WI38 (cell line): ENCODE results near the gene SLC16A8.
"Not testable (repeated sequence)": the region's sequence is repeated elsewhere in the genome, so short reads cannot be mapped to it uniquely, and the experiment has no call there.

Experiments used
- H3K4me3 ChIP-seq: 2 replicates; pipeline ENCODE4 v1.5.1; 2011; ENCODE audit warnings: low read depth, mild to moderate bottlenecking, control low read depth, low read length
- TF ChIP-seq, protein P1 (sequence below): IDR thresholded peaks from 2 replicates; pipeline ENCODE4 v1.5.1; 2012; ENCODE audit warnings: low read depth, mild to moderate bottlenecking, control low read depth, low read length

The SLC16A8 gene

DNA sequence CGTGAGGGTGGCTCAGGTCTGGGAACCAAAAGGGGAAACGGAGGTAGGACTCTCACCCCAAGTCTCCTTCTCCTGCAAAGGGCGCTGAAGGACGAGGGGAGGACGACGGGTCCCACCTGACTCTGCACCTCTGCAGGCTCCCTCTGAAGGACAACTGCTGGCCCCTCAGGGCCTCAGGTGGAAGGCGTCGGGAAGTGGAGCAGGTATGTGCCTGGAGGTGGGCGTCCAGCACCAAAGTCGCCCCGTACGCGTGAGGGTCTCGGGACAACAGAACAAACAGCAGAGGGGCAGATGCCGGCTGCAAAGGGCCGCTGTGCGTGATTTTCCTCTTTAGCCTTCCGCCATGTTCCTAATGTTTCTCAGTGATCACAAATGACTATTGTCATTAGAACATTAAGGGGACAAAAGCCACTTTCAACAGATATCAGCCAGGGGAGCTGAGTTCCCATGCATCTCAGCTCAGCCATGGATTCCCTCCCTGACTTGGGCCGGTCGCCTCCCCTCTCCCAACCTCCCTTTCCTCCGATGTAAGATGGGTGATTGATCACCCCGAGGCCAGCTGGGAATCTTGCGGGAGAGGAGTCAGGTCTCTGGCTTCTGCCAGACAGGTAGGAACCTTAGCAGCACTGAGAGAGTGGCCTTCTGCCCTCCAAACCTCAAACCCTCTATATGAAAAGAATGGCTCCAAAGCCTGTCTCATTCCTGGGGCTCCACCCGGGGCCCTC is 836 bp downstream of the SLC16A8 start:
- TF ChIP-seq, protein P1, sequence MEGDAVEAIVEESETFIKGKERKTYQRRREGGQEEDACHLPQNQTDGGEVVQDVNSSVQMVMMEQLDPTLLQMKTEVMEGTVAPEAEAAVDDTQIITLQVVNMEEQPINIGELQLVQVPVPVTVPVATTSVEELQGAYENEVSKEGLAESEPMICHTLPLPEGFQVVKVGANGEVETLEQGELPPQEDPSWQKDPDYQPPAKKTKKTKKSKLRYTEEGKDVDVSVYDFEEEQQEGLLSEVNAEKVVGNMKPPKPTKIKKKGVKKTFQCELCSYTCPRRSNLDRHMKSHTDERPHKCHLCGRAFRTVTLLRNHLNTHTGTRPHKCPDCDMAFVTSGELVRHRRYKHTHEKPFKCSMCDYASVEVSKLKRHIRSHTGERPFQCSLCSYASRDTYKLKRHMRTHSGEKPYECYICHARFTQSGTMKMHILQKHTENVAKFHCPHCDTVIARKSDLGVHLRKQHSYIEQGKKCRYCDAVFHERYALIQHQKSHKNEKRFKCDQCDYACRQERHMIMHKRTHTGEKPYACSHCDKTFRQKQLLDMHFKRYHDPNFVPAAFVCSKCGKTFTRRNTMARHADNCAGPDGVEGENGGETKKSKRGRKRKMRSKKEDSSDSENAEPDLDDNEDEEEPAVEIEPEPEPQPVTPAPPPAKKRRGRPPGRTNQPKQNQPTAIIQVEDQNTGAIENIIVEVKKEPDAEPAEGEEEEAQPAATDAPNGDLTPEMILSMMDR = no peak
- no peak overlapping the region for H3K4me3 ChIP-seq

DNA sequence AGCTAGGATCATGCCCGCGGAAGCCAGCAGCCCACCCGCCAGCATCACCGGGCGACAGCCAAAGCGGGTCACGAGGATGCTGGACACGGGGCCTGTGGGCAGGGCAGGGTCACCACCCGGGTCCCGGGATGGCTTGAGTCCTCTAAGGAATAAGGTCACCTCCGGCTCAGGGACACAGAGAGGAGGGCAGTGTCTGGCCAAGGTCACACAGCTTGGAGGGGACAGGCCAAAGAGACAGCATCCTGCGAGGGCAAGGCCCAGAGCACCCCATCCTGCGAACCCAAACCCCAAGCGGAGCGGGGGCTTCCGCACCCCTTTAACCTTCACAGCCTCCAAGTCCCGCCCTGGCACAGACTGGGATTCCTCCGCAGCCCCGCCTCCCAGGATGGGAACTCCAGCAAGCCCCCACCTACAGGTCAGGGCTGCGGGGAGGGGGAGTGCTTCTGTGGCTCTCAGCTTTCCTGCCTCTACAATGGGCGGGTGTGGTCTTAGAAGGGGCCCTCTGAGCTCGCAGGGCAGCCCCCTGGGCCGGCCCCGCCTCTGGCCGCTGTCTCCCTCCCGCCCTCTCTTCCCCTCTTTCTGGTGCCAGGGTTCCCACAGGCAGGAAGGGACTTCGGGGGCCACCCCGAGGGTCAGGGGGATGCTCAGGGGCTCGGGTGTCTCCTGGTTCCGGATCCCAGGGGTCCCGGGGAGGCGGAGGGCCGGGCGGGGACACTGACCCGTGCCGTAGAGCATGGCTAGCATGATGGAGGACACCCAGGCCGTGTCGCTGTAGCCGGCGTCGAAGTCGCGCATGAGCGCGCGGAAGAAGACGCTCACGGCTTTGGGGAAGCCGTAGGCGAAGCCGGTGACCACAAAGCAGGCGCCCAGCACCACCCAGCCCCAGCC is 1.8 kb downstream of the SLC16A8 start:
- H3K4me3 ChIP-seq = no peak overlapping the region

GRCh38 chr22:38081636-38081940 is 2.4 kb downstream of the SLC16A8 start:
- TF ChIP-seq, protein P1 = no peak
- H3K4me3 ChIP-seq = no peak overlapping the region

More for the DNA sequence above, 1.8 kb downstream of the SLC16A8 start:
- TF ChIP-seq, protein P1 = no peak

DNA sequence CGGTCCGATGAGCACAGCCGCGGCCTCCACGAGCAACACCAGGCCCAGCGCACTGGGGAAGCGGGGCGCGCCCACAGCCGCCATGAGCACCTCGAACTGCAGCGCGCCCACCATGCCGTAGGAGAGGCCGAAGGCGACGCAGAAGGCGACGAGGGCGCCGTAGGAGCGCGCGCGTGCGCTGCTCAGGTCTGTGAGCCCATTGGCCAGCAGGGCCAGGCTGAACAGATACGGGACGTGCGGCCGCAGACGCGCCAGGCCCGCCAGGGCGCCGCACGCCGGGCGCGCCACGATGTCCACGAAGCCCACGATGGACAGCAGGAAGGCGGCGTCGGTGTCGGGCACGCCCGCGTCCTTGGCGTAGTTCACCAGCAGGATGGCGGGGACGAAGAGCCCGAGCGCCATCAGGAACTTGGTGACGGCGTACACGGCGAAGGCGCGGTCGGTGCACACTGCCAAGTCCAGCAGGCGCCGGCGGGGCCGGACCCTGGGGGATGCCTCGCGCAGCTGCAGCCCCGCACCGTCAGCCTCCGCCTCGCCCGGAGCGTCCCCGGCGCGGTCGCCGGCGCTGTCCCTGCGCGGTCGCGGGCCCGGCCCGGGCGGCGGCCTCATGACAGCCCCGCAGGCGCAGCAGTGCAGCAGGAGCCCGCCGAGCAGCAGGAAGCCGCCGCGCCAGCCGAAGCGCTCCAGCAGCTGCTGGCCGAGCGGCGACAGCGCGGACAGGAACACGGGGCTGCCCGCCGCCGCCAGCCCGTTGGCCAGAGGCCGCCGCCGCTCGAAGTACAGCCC is 2.9 kb downstream of the SLC16A8 start:
- H3K4me3 ChIP-seq = no peak overlapping the region
- TF ChIP-seq, protein P1 = no peak

DNA sequence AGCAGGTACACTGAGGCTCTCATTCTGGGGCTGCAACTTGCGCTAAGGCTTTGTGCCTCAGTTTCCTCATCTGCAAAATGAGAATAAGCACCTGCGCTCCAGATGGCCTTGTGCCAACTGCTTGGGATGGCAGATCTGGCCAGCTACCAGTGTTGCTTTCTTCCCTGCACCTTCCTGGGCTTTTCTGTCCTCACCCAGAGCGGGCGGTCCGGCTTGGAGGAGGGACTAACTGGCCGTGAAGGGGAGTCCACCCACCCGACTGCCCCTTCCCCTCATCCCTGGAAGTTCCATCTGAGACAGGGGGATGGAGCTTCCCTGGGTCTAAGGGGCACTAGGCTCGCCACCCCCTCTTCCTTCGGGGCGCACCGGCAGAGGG is 3.5 kb downstream of the SLC16A8 start:
- TF ChIP-seq, protein P1 = no peak
- no peak overlapping the region for H3K4me3 ChIP-seq

- TF ChIP-seq, protein P1 = no peak
Observed at GRCh38 chr22:38079804-38080203, 4.2 kb downstream of the SLC16A8 start.

DNA sequence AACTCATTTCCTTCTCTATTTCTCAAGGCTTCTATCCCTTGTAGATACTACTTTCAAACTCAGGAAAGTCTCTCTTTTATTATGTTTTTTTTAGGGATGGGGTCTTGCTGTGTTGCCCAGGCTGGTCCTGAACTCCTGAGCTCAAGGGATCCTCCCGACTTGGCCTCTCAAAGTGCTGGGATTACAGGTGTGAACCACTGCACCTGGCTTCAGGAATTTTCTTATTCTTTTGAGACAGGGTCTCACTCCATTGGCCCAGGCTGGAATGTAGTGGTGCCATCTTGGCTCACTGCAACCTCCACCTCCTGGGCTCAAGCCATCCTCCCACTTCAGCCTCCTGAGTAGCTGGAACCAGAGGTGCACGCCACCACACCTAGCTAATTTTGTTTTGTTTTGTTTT is 4.8 kb downstream of the SLC16A8 start:
- not testable (repeated sequence) for H3K4me3 ChIP-seq

More at GRCh38 chr22:38079804-38080203, 4.2 kb downstream of the SLC16A8 start:
- no peak overlapping the region for H3K4me3 ChIP-seq
